T follicular helper cell (primary cell): ENCODE results near the gene STK40.

Experiments
- DNase-seq: peaks from one replicate; pipeline ENCODE4 v3.0.0-alpha.2; 2020; ENCODE audit warnings: low read depth

The STK40 gene

DNA sequence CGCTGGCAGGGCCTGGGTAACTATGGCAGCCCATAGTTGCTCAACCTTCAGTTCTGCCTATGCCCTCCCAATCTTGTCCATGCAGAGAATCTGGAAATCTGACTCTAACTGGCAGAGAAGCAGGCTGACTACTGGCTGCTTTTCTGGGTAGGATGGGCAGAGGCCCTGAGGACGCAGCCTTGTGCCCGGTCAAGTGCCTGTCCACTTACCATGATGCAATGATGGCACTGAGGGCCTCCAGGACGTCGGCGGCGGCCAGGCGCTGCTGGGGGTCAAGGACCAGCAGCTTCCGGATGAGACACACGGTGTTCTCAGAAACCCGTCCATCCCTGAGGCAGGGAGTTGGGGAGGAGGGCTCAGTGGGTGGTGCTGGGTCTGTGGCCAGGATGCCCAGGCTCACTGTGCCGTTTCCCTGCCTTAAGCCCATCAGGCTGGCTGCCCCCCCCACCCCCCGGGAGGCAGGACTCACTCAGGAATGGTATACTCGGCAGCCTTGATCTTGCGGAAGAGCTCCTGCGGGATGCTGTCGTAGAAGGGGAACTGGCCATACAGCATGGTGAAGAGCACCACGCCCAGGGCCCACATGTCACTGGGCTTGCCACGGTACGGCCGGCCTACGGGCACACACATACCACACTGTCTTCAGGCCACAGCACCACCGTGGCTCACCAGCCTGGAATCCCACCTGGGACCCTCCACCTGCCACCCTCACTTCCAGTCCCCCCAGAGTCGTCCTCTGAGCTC is 41.9 kb downstream of the STK40 start:
- no peak for DNase-seq

DNA sequence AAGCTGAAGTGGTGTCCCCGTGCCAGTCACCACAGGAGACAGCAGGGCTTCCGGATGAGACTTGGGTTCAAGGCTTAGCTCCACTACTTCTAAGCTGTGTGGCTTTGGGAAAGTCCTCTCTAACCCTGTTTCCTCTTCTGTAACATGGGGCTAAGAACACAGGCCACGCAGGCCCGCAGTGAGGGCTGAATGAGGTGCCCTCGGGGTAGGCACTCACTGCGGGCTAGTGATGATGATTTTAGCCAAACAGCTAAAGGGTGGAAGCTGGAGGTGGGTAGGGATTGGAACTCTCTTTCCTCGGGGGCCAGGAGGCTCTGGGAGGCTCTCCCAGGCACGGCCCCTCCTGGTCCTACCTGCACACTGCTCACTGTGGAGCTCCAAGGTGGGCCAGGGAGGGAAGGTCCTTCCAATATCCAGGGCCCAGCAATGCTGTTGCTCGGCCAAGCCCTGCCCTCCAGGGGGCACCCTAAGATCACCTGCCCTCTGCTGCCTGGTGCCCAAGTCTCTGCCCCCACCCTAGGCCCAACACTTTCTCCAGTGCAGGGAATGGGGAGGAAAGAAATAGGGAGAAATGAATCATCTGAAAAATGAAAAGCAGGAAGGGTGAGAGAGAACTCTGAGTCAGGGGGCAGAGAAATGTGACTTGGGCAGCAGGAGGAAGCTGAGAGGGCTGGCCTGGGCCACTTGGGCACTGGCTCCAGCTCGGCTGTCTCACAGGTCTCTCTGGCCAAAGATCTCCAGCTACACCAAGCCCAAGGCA is 43.1 kb downstream of the STK40 start:
- peak; percentile 57 for DNase-seq

- DNase-seq: no peak
These were observed 44.0 kb downstream of the STK40 start for GRCh38 chr1:36341626-36342320.

DNA sequence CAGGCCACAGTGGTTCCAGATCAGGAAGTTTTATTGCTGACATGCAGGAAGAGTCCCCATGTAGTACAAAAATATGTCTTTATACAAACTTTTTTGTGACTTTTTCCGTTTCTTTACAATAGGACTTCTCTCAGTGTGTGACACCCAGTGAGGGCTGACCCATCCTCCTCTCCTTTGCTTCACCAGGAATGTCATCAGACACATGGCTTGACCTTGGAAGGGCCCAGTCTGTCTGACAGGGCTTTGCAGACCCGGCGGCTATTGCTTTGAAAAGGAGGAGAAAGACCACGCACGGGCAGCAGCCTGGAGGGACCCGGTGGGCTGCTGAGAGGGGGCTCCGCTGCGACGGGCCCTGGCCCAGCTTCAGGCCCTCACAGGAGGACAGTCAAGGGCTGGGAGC is 46.1 kb downstream of the STK40 start:
- DNase-seq: no peak

GRCh38 chr1:36339215-36339614 is 46.5 kb downstream of the STK40 start:
- DNase-seq: no peak

DNA sequence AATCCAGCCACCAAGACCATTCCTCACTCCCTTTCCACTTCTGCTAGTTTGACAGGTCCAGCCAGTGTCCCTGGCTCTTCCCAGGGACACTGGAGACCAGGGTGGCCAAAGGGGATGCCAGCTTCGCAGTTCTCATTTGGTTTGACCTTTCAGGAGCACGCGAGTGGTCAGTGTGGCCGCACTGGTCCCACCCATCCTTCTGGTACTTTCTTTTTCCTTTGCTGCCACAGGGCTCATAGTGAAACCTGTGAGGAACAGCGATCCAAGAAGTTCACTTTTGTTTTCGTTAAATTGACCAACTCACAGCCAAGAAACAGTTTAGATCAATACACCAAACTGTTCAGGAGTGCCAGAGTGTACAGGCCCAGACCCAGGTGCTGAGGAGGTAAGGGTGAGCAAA is 47.9 kb downstream of the STK40 start:
- DNase-seq: no peak

DNA sequence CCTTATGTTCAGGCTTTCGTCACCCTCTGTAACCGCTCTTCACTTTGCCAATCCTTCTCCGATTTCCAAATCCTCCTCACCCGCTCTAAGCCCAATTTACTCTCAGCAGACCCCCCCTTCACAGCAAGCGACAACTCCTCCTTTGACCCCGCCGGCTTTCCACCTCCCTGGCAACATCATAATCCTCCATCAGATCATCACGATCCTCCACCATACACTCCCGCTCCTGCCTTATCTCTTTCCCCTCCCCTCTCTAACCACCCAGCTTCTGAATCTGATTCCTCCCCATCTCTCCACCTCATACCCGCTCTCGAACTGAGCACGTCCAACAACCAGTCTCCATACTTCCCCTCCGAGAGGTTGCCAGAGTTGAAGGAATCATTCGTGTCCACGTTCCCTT is 54.8 kb downstream of the STK40 start:
- DNase-seq: no peak

GRCh38 chr1:36329817-36330216 is 55.9 kb downstream of the STK40 start:
- DNase-seq: no peak

DNA sequence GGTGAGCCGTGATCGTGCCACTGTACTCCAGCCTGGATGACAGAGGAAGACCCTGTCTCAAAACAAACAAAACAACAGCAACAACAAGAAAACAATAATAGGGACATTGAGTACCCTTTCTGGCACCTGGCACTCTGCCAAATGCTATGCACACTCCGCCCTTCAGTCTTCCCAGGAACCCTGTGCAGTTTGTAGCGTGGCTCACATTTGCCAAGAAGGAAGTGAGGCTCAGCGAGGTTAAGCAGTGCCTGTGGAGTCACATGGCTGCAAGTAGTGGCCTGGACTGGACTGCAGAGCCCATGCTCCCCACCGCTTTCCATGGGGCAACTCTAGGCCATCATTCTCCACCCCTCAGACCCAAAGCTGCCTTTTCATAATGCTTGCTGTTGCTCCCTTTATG is 57.0 kb downstream of the STK40 start:
- DNase-seq: no peak

DNA sequence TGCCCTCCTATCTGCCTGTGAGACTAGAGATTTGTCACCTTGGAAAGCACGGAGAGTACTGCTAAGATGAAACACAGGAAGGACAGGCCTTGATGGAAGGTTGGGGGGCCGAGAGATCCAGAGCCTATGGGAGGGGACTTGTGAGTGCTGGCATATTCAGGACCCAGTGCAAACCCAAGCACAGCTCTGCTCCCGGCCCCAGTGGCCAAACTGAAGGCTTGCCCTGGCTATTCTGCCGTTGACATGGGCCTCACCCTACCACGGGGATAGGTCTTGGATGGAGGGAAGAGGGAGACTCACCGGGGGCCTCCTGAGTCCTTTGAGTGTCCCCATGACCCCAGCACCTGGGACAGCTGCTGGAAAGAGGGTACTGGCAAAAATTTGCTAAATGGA is 57.6 kb downstream of the STK40 start:
- DNase-seq: no peak

- no peak for DNase-seq
These were observed 58.2 kb downstream of the STK40 start for GRCh38 chr1:36327421-36328087.

DNA sequence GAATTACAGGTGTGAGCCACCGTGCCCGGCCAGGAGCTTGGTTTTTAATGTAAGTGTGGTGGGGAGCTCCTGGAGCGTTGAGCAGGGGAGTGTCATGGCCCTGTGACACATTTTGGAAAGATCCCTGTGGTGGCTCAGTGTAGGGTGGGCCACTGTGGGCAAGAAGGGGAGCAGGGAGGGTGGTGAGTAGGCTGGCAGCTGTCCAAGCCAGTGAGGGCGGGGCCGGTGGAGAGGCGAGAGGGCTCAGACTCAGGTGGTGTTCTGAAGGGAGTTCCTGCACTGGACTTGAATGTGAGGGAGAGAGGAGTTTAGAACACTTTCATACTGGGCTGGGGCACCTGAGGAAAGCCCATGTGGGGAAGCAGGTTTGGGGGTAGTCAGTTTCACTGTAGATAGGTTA is 59.2 kb downstream of the STK40 start:
- no peak for DNase-seq

- DNase-seq: no peak
These were observed 61.4 kb downstream of the STK40 start for GRCh38 chr1:36324353-36324703.

DNA sequence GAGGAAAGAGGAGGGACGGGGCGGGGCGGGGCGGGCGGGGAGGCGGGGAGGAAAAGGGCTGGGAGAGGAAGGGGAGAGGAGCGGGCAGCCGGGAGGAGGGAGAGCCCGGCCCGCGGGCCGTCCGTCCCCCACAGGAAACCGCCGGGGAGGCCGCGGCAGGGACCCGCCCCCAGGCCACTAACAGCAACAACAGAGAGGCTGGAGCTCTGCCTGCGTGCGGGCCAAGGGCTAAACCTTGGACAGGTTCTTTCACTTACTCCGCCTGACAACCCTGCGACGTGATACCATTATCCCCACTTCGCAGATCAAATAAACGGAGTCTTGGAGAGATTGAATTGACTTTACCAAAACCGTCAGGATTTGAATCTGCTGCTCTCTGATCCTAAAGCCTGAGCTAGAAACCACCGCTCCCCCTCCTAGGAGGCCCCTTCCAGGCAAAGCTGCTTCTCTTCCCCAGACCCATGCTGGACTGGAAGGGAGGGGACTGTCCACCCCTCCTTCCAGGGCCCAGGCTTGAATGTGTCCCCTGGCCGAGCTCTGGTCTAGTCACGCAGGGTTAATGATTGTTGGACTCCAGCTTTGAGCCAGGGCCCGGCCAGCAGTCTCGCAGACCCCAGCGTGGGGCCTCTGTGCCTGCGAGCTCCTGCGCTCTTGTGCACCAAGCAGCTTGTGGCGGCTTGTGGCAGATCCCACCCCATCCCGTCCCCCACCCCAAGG is 61.9 kb downstream of the STK40 start, which contains the start of gene EVA1B:
Gene EVA1B, minus strand, starts transcription at position 10 of the 717 bp plus-strand sequence. CDS start 608 bp downstream, outside the sequence.
- peak; percentile 18 for DNase-seq

- DNase-seq: no peak
These were observed 62.7 kb downstream of the STK40 start for GRCh38 chr1:36322786-36323635.

- DNase-seq: no peak
These were observed 63.5 kb downstream of the STK40 start for GRCh38 chr1:36322041-36322785.

GRCh38 chr1:36321119-36321951 is 64.4 kb downstream of the STK40 start:
- DNase-seq: no peak

GRCh38 chr1:36320767-36321118 is 65.0 kb downstream of the STK40 start:
- no peak for DNase-seq

- DNase-seq: no peak
These were observed 65.4 kb downstream of the STK40 start for GRCh38 chr1:36320291-36320761.
